ENCODE data around the gene GMPR2.
"Not testable (repeated sequence)": the region's sequence is repeated elsewhere in the genome, so short reads cannot be mapped to it uniquely, and the experiment has no call there.

GRCh38 chr14:24216876-24217275, 15.9 kb upstream of the GMPR2 start:
- not testable (repeated sequence) for TF ChIP-seq POLR2AphosphoS5, EP300 (IDR thresholded peaks at IDR 0.05)
- TF ChIP-seq, protein P1, sequence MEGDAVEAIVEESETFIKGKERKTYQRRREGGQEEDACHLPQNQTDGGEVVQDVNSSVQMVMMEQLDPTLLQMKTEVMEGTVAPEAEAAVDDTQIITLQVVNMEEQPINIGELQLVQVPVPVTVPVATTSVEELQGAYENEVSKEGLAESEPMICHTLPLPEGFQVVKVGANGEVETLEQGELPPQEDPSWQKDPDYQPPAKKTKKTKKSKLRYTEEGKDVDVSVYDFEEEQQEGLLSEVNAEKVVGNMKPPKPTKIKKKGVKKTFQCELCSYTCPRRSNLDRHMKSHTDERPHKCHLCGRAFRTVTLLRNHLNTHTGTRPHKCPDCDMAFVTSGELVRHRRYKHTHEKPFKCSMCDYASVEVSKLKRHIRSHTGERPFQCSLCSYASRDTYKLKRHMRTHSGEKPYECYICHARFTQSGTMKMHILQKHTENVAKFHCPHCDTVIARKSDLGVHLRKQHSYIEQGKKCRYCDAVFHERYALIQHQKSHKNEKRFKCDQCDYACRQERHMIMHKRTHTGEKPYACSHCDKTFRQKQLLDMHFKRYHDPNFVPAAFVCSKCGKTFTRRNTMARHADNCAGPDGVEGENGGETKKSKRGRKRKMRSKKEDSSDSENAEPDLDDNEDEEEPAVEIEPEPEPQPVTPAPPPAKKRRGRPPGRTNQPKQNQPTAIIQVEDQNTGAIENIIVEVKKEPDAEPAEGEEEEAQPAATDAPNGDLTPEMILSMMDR (IDR thresholded peaks at IDR 0.05) = not testable (repeated sequence)

All from upper lobe of left lung (tissue), 4 donors.